ENCODE data around the gene GON4L. TPM values are rescaled to one million over a fixed set of nuclear protein-coding genes. Genes with fewer than 3 reads are reported as not detected.

The GON4L gene
- polyA plus RNA-seq, 1 of the 3 experiments (the other 2 are of a cell fraction): 16.5 TPM

- Histone ChIP-seq H3K27ac (ENCODE audit: low read depth in 2 of 2, low read length in 1 of 2) (no peak overlapping the region), H4K20me1 (ENCODE audit: insufficient read depth) (no peaks in the 10 kb centered on the region), H3K9me2 (no peaks in the 10 kb centered on the region), H3K9me3 (no peaks in the 10 kb centered on the region), H3K9ac (no peak overlapping the region), H3K79me2 (ENCODE audit: insufficient read depth) (no peaks in the 10 kb centered on the region), H3K4me2 (no peak overlapping the region), H3K36me3 (replicated peaks in 1 of 2; ENCODE audit: control insufficient read depth in 1 of 2, insufficient read depth in 2 of 2, low read length in 1 of 2) (peaks cover 36 to 53% of the 10 kb centered on the region in 2 experiments), H3K4me1 (ENCODE audit: control insufficient read depth in 1 of 2, insufficient read depth in 2 of 2, low read depth in 1 of 2, low read length in 1 of 2) (no peaks in the 10 kb centered on the region), H3K4me3 (ENCODE audit: low read depth in 2 of 2, low read length in 1 of 2) (no peak overlapping the region), H3K27me3 (ENCODE audit: insufficient read depth) (no peaks in the 10 kb centered on the region), H3F3A (replicated peaks; ENCODE audit: insufficient read depth) (peaks cover 3% of the 10 kb centered on the region), H2AFZ (ENCODE audit: low read depth) (no peak overlapping the region)
- TF ChIP-seq GABPA (IDR thresholded peaks at IDR 0.05; ENCODE audit: low read depth): no peak
- TF ChIP-seq, protein P1, sequence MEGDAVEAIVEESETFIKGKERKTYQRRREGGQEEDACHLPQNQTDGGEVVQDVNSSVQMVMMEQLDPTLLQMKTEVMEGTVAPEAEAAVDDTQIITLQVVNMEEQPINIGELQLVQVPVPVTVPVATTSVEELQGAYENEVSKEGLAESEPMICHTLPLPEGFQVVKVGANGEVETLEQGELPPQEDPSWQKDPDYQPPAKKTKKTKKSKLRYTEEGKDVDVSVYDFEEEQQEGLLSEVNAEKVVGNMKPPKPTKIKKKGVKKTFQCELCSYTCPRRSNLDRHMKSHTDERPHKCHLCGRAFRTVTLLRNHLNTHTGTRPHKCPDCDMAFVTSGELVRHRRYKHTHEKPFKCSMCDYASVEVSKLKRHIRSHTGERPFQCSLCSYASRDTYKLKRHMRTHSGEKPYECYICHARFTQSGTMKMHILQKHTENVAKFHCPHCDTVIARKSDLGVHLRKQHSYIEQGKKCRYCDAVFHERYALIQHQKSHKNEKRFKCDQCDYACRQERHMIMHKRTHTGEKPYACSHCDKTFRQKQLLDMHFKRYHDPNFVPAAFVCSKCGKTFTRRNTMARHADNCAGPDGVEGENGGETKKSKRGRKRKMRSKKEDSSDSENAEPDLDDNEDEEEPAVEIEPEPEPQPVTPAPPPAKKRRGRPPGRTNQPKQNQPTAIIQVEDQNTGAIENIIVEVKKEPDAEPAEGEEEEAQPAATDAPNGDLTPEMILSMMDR (IDR thresholded peaks at IDR 0.05): no peak
- no peak for TF ChIP-seq RXRA (IDR thresholded peaks at IDR 0.05; ENCODE audit: borderline replicate concordance, low read depth)
- no peak for TF ChIP-seq RCOR1 (IDR thresholded peaks at IDR 0.05; ENCODE audit: low read length)
- no peak for TF ChIP-seq SIN3A (IDR thresholded peaks at IDR 0.05; ENCODE audit: borderline replicate concordance, low read depth, low read length)
- no peak for TF ChIP-seq RAD21 (IDR thresholded peaks at IDR 0.05; ENCODE audit: low read length)
- no peak for TF ChIP-seq TAF1 (IDR thresholded peaks at IDR 0.05; ENCODE audit: borderline replicate concordance, low read depth, low read length)
- TF ChIP-seq ELF1 (IDR thresholded peaks at IDR 0.05): no peak
- no peak for TF ChIP-seq ZBTB33 (IDR thresholded peaks at IDR 0.05; ENCODE audit: borderline replicate concordance, low read depth)
- TF ChIP-seq NRF1 (IDR thresholded peaks at IDR 0.05; ENCODE audit: low read depth, low read length): no peak
- no peak for TF ChIP-seq MXI1 (IDR thresholded peaks at IDR 0.05; ENCODE audit: low read depth, low read length)
- no peak for TF ChIP-seq FOXJ3 (CRISPR knock-in tag; IDR thresholded peaks at IDR 0.05)
- TF ChIP-seq PBX3 (IDR thresholded peaks at IDR 0.05): no peak
- no peak for TF ChIP-seq FOSL2 (IDR thresholded peaks at IDR 0.05; ENCODE audit: borderline replicate concordance, low read depth)
- TF ChIP-seq TEAD4 (IDR thresholded peaks at IDR 0.05; ENCODE audit: borderline replicate concordance, insufficient read depth): no peak
- no peak for TF ChIP-seq SMC3 (IDR thresholded peaks at IDR 0.05; ENCODE audit: low read depth, low read length)
- no peak for TF ChIP-seq POLR2AphosphoS5 (IDR thresholded peaks at IDR 0.05; ENCODE audit: low read depth, low read length)
- TF ChIP-seq USF1 (IDR thresholded peaks at IDR 0.05; ENCODE audit: borderline replicate concordance, low read depth): no peak
- TF ChIP-seq, protein P2, sequence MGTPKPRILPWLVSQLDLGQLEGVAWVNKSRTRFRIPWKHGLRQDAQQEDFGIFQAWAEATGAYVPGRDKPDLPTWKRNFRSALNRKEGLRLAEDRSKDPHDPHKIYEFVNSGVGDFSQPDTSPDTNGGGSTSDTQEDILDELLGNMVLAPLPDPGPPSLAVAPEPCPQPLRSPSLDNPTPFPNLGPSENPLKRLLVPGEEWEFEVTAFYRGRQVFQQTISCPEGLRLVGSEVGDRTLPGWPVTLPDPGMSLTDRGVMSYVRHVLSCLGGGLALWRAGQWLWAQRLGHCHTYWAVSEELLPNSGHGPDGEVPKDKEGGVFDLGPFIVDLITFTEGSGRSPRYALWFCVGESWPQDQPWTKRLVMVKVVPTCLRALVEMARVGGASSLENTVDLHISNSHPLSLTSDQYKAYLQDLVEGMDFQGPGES (IDR thresholded peaks at IDR 0.05; ENCODE audit: low read depth, low read length): no peak
- TF ChIP-seq GATA2 (CRISPR knock-in tag; IDR thresholded peaks at IDR 0.05): no peak
- no peak for DNase-seq
- POLR2A ChIA-PET: no interaction called here
- WGBS (ENCODE audit: low lambda C conversion rate): 95% methylated on average over 3 of the region's 3 CpGs
- CTCF ChIA-PET: interaction anchor here (0.6 to 1.1 kb wide), 3 partner anchors 9 to 32 kb away, joined by 3 to 5 read pairs (median 3); no protein-coding TSS in a partner anchor
Measured at GRCh38 chr1:155777582-155777981, 79.4 kb downstream of the GON4L start.
